IMR-90 (cell line): ENCODE measurements around the gene PDZD2. TPM values are rescaled to one million over a fixed set of nuclear protein-coding genes. Genes with fewer than 3 reads are reported as not detected.

Experiments
- ATAC-seq: fragments of 200-7000 bp; cut with Tn5 transposase; 2 replicates; pipeline ENCODE4 v1.9.1; 2020; ENCODE audit warnings: low read depth, mild to moderate bottlenecking, moderate library complexity
- BruUV-seq: library from RNA; stranded (reverse); fragments of 400-500 nt; replicated peaks from 2 replicates; lab custom pipeline; 2021; lab: Mats Ljungman, UMichigan
- CTCF ChIA-PET: fragments of 300-600 bp; formaldehyde crosslinking; extraction: SDS; loops from one replicate; lab custom pipeline; 2021; ENCODE audit warnings: antibody characterized with exemption; lab: Yijun Ruan, JAX
- POLR2A ChIA-PET: fragments of 300-600 bp; sonication (Branson Sonifier 250); formaldehyde crosslinking; loops from one replicate; lab custom pipeline; 2022; ENCODE audit warnings: antibody characterized with exemption; ENCODE audit not compliant: unreplicated experiment; lab: Charles Lee
- DNase-seq: peaks from one replicate; pipeline ENCODE4 v3.0.0; 2013
- H2AFZ ChIP-seq: replicated peaks from 2 replicates; pipeline ENCODE3; 2013; ENCODE audit warnings: low read length, mild to moderate bottlenecking; ENCODE audit not compliant: poor library complexity
- H2AK5ac ChIP-seq: 2 replicates; pipeline ENCODE4 v1.6.1; 2013; ENCODE audit warnings: low read depth, low read length, inconsistent platforms
- H2AK9ac ChIP-seq: replicated peaks from 2 replicates; pipeline ENCODE3; 2013; ENCODE audit warnings: mild to moderate bottlenecking, low read depth, low read length, moderate library complexity; ENCODE audit not compliant: poor library complexity
- H2BK120ac ChIP-seq: 2 replicates; pipeline ENCODE4 v1.6.1; 2013; ENCODE audit warnings: low read depth, low read length, inconsistent platforms
- H2BK15ac ChIP-seq: 3 replicates; pipeline ENCODE4 v1.6.1; 2013; ENCODE audit warnings: low read depth, low read length, inconsistent platforms
- H2BK20ac ChIP-seq: 2 replicates; pipeline ENCODE4 v1.6.1; 2013; ENCODE audit warnings: low read depth, mild to moderate bottlenecking, inconsistent platforms, low read length, moderate library complexity
- H2BK5ac ChIP-seq: 2 replicates; pipeline ENCODE4 v1.6.1; 2013; ENCODE audit warnings: mild to moderate bottlenecking, low read depth, low read length, inconsistent platforms; ENCODE audit not compliant: poor library complexity, severe bottlenecking
- H3K14ac ChIP-seq: replicated peaks from 2 replicates; pipeline ENCODE4 v1.6.1; 2013; ENCODE audit warnings: low read depth, low read length, inconsistent platforms
- H3K18ac ChIP-seq: 2 replicates; pipeline ENCODE4 v1.6.1; 2013; ENCODE audit warnings: low read depth, low read length, control low read depth
- H3K23ac ChIP-seq: 2 replicates; pipeline ENCODE4 v1.6.1; 2013; ENCODE audit warnings: low read depth, low read length, inconsistent platforms
- H3K27ac ChIP-seq: 2 replicates; pipeline ENCODE4 v1.5.1; 2013; ENCODE audit warnings: mild to moderate bottlenecking, control low read depth, low read length; ENCODE audit not compliant: insufficient read depth
- H3K27me3 ChIP-seq: 2 replicates; pipeline ENCODE4 v1.6.1; 2013; ENCODE audit warnings: low read length; ENCODE audit not compliant: control insufficient read depth, insufficient read depth
- H3K36me3 ChIP-seq: 2 replicates; pipeline ENCODE4 v1.6.1; 2013; ENCODE audit warnings: low read length, mixed read lengths; ENCODE audit not compliant: control insufficient read depth, insufficient read depth
- H3K4ac ChIP-seq: 2 replicates; pipeline ENCODE4 v1.6.1; 2013; ENCODE audit warnings: low read depth, low read length, inconsistent platforms
- H3K4me1 ChIP-seq: 2 replicates; pipeline ENCODE4 v1.6.1; 2013; ENCODE audit warnings: low read length, mixed read lengths; ENCODE audit not compliant: control insufficient read depth, insufficient read depth
- H3K4me2 ChIP-seq: 2 replicates; pipeline ENCODE4 v1.6.1; 2013; ENCODE audit warnings: low read depth, mild to moderate bottlenecking, control low read depth, low read length, moderate library complexity
- H3K4me3 ChIP-seq: 2 replicates; pipeline ENCODE4 v1.5.1; 2013; ENCODE audit warnings: low read depth, mild to moderate bottlenecking, control low read depth, low read length, moderate library complexity; ENCODE audit not compliant: insufficient read depth
- H3K56ac ChIP-seq: 2 replicates; pipeline ENCODE4 v1.6.1; 2013; ENCODE audit warnings: low read length, inconsistent platforms; ENCODE audit not compliant: insufficient read depth; ENCODE audit errors: extremely low read depth
- H3K79me1 ChIP-seq, 2 experiments: 2 replicates each; pipeline ENCODE4 v1.6.1; 2013; ENCODE audit warnings: low read length in 2 of 2, inconsistent platforms in 1 of 2, low read depth in 1 of 2
- H3K9ac ChIP-seq: 2 replicates; pipeline ENCODE4 v1.6.1; 2013; ENCODE audit warnings: low read depth, low read length, control low read depth
- H3K9me1 ChIP-seq: 2 replicates; pipeline ENCODE4 v1.6.1; 2013; ENCODE audit warnings: low read length, inconsistent platforms; ENCODE audit not compliant: insufficient read depth
- H3K9me3 ChIP-seq: 2 replicates; pipeline ENCODE4 v1.6.1; 2013; ENCODE audit warnings: low read length; ENCODE audit not compliant: control insufficient read depth, insufficient read depth
- H4K20me1 ChIP-seq: 2 replicates; pipeline ENCODE4 v1.6.1; 2013; ENCODE audit warnings: low read length, inconsistent platforms; ENCODE audit not compliant: insufficient read depth
- H4K5ac ChIP-seq: 2 replicates; pipeline ENCODE4 v1.6.1; 2013; ENCODE audit warnings: mild to moderate bottlenecking, low read depth, low read length, control low read depth
- H4K8ac ChIP-seq, 2 experiments: 2 replicates each; pipeline ENCODE4 v1.6.1; 2013; ENCODE audit warnings: low read depth in 2 of 2, low read length in 2 of 2, control low read depth in 1 of 2, inconsistent platforms in 1 of 2
- H4K91ac ChIP-seq: 2 replicates; pipeline ENCODE4 v1.6.1; 2013; ENCODE audit warnings: low read depth, low read length, inconsistent platforms; ENCODE audit not compliant: insufficient read depth
- BHLHE40 ChIP-seq: fragments of 150-350 bp; IDR thresholded peaks from 2 replicates; pipeline ENCODE4 v1.6.1; 2016; ENCODE audit warnings: mild to moderate bottlenecking, low read depth, low read length
- CEBPB ChIP-seq: IDR thresholded peaks from 2 replicates; pipeline ENCODE4 v1.6.1; 2012; ENCODE audit warnings: low read depth, low read length, improper control_type of control experiment
- CHD1 ChIP-seq: IDR thresholded peaks from 2 replicates; pipeline ENCODE4 v1.6.1; 2012; ENCODE audit warnings: low read depth, low read length, improper control_type of control experiment
- CTCF ChIP-seq: conservative IDR thresholded peaks from 2 replicates; pipeline ENCODE4 v1.5.1; 2012; ENCODE audit warnings: mild to moderate bottlenecking, low read depth, low read length, improper control_type of control experiment
- FOS ChIP-seq: fragments of 150-350 bp; IDR thresholded peaks from 2 replicates; pipeline ENCODE4 v1.6.1; 2016; ENCODE audit warnings: low read depth, low read length
- MAFK ChIP-seq: IDR thresholded peaks from 2 replicates; pipeline ENCODE4 v1.6.1; 2012; ENCODE audit warnings: low read depth, low read length, improper control_type of control experiment
- MAZ ChIP-seq: IDR thresholded peaks from 2 replicates; pipeline ENCODE4 v1.6.1; 2012; ENCODE audit warnings: low read depth, mild to moderate bottlenecking, low read length, improper control_type of control experiment, moderate library complexity, borderline replicate concordance
- MXI1 ChIP-seq: IDR thresholded peaks from 2 replicates; pipeline ENCODE4 v1.6.1; 2012; ENCODE audit warnings: low read depth, mild to moderate bottlenecking, low read length, moderate library complexity, borderline replicate concordance
- NFE2L2 ChIP-seq: fragments of 150-350 bp; IDR thresholded peaks from 2 replicates; pipeline ENCODE4 v1.6.1; 2016; ENCODE audit warnings: low read depth, mild to moderate bottlenecking, low read length
- POLR2A ChIP-seq: IDR thresholded peaks from 2 replicates; pipeline ENCODE4 v1.6.1; 2012; ENCODE audit warnings: mild to moderate bottlenecking, low read depth, low read length
- RAD21 ChIP-seq: IDR thresholded peaks from 2 replicates; pipeline ENCODE4 v1.6.1; 2012; ENCODE audit warnings: low read length, improper control_type of control experiment
- RCOR1 ChIP-seq: IDR thresholded peaks from 2 replicates; pipeline ENCODE4 v1.6.1; 2012; ENCODE audit warnings: mild to moderate bottlenecking, low read length, improper control_type of control experiment; ENCODE audit not compliant: insufficient replicate concordance
- RFX5 ChIP-seq: IDR thresholded peaks from 2 replicates; pipeline ENCODE4 v1.8.0; 2012; ENCODE audit warnings: low read depth, mild to moderate bottlenecking, low read length, moderate library complexity
- SMC3 ChIP-seq: fragments of 150-350 bp; IDR thresholded peaks from 2 replicates; pipeline ENCODE4 v1.6.1; 2016; ENCODE audit warnings: low read depth, mild to moderate bottlenecking, antibody characterized with exemption, low read length, moderate library complexity
- USF2 ChIP-seq: fragments of 150-350 bp; IDR thresholded peaks from 2 replicates; pipeline ENCODE4 v1.6.1; 2017; ENCODE audit warnings: mild to moderate bottlenecking, antibody characterized with exemption, low read length, low read depth
- WGBS, 2 experiments: methylation state at CpG; one replicate each; pipeline versions ENCODE4 v1.1.5 to v1.1.7; 2013; ENCODE audit warnings: missing lambda C conversion rate in 2 of 2; ENCODE audit not compliant: insufficient read length in 1 of 2; ENCODE audit errors: extremely low coverage in 2 of 2; 5-methylcytosine and 5-hydroxymethylcytosine counted together
- dilution Hi-C: fragments of 300-500 bp; cut with HindIII; formaldehyde crosslinking; loops from one replicate; pipeline ENCODE4 v1.14.3; 2018; ENCODE audit warnings: low sequenced_read_pairs; ENCODE audit not compliant: unreplicated experiment
- in situ Hi-C: fragments of 300-500 bp; cut with MboI; formaldehyde crosslinking; loops from 3 replicates; pipeline ENCODE4 v1.14.3; 2019; ENCODE audit warnings: low sequenced_read_pairs, inconsistent platforms, mixed read lengths
- intact Hi-C: fragments of 100-400 bp; cut with micrococcal nuclease; formaldehyde crosslinking; loops from 2 replicates; pipeline ENCODE4 v1.10.0; 2022
- polyA plus RNA-seq, 3 experiments: library from polyadenylated mRNA; depleted of rRNA; stranded (reverse); fragments of >200 nt; gene quantifications; 2 replicates each; pipeline ENCODE4 v1.2.3, GENCODE V29; 2012; ENCODE audit warnings: low replicate concordance in 1 of 3
- total RNA-seq: library from RNA; depleted of rRNA; stranded (reverse); fragments of >200 nt; gene quantifications from 2 replicates; pipeline ENCODE4 v1.2.3, GENCODE V29; 2012
- TF ChIP-seq, protein P1 (sequence below): fragments of 150-350 bp; IDR thresholded peaks from 2 replicates; pipeline ENCODE4 v1.6.1; 2016; ENCODE audit warnings: low read depth, mild to moderate bottlenecking, low read length, moderate library complexity, borderline replicate concordance

Gene PDZD2
- total and polyA plus RNA-seq, 2 of the 4 experiments (the other 2 are of a cell fraction) = under 0.01 to 0.02 TPM

DNA sequence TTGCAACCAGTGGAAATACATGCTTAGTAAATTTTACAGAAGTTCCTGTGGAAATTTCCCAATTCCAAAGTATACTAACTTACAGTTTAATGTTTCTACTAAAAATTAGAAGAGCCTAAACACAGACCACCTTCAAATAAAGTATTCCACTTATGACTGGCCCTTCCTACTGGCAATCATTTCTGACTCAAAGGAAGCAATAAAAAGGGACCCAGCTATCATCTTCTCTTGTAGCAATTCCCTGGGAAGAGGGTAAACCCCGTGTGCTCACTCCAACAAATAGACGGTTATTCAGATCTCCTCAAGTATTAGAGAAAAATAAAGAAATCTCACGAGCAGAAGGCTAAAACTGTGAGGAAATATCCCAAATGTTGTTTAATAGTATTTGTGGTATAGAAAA is 491.9 kb downstream of the PDZD2 start:
- Histone ChIP-seq H3K23ac (no peak overlapping the region), H3K56ac (no peak overlapping the region), H2AK5ac (no peak overlapping the region), H3K4me2 (no peak overlapping the region), H3K9ac (no peak overlapping the region), H3K18ac (no peak overlapping the region), H2BK15ac (no peak overlapping the region), H2BK20ac (no peak overlapping the region), H3K4me3 (no peak overlapping the region), H2BK120ac (no peak overlapping the region), H4K91ac (no peak overlapping the region), H3K4me1 (peaks cover 9% of the 10 kb centered on the region), H3K4ac (no peak overlapping the region), H3K14ac (no peak overlapping the region), H3K79me1 (peaks cover 43 to 70% of the 10 kb centered on the region in 2 experiments), H4K8ac (no peak overlapping the region), H3K27me3 (no peaks in the 10 kb centered on the region), H2AK9ac (no peak overlapping the region), H4K5ac (no peak overlapping the region), H2BK5ac (no peak overlapping the region), H4K20me1 (peaks cover 53% of the 10 kb centered on the region), H3K36me3 (peaks cover 23% of the 10 kb centered on the region), H2AFZ (no peak overlapping the region), H3K27ac (no peak overlapping the region), H3K9me1 (peaks cover 6% of the 10 kb centered on the region; the same call in 1 of the 2 replicates), H3K9me3 (no peaks in the 10 kb centered on the region)
- dilution Hi-C loops = no loop called here
- ATAC-seq (no peak), DNase-seq (no peak)
- CTCF ChIA-PET = no interaction called here
- intact Hi-C loops = no loop called here
- TF ChIP-seq USF2 (no peak), RFX5 (no peak), BHLHE40 (no peak), MAZ (no peak), CEBPB (no peak), POLR2A (no peak), FOS (no peak), SMC3 (no peak), MXI1 (no peak), NFE2L2 (no peak), RCOR1 (no peak), MAFK (no peak), CHD1 (no peak), RAD21 (no peak), CTCF (no peak)
- TF ChIP-seq, protein P1, sequence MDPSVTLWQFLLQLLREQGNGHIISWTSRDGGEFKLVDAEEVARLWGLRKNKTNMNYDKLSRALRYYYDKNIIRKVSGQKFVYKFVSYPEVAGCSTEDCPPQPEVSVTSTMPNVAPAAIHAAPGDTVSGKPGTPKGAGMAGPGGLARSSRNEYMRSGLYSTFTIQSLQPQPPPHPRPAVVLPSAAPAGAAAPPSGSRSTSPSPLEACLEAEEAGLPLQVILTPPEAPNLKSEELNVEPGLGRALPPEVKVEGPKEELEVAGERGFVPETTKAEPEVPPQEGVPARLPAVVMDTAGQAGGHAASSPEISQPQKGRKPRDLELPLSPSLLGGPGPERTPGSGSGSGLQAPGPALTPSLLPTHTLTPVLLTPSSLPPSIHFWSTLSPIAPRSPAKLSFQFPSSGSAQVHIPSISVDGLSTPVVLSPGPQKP = no peak
- in situ Hi-C loops = no loop called here
- POLR2A ChIA-PET = no interaction called here
- WGBS, 2 experiments = no CpG with 5 or more reads among the region's 3 CpGs
- no TSS peak for BruUV-seq
